Panc1 (cell line): ENCODE results near the gene ARAF. TPM values are rescaled to one million over a fixed set of nuclear protein-coding genes. Genes with fewer than 3 reads are reported as not detected.

Source experiments
- ATAC-seq: fragments of 200-7000 bp; cut with Tn5 transposase; 2 replicates; pipeline ENCODE4 v1.9.1; 2020; ENCODE audit warnings: mild to moderate bottlenecking, moderate library complexity
- BruUV-seq: library from RNA; stranded (reverse); fragments of 400-500 nt; replicated peaks from 2 replicates; lab custom pipeline; 2021; lab: Mats Ljungman, UMichigan
- CTCF ChIA-PET: fragments of 300-600 bp; sonication (Branson Sonifier 250); formaldehyde crosslinking; loops from one replicate; lab custom pipeline; 2022; ENCODE audit warnings: antibody characterized with exemption; lab: Charles Lee
- POLR2A ChIA-PET: fragments of 300-600 bp; sonication (Branson Sonifier 250); formaldehyde crosslinking; loops from one replicate; lab custom pipeline; 2022; ENCODE audit warnings: antibody characterized with exemption; lab: Charles Lee
- DNase-seq: peaks from one replicate; pipeline ENCODE4 v3.0.0-alpha.2; 2010; ENCODE audit warnings: low read depth, low spot score
- H3K27ac ChIP-seq: 2 replicates; pipeline ENCODE4 v1.5.1; 2011; ENCODE audit warnings: mild to moderate bottlenecking, low read length, inconsistent platforms
- H3K27me3 ChIP-seq: fragments of 200-500 bp; sonication (Bioruptor generic); 2 replicates; pipeline ENCODE4 v1.6.0; 2014; ENCODE audit warnings: low read length, inconsistent platforms; ENCODE audit not compliant: control insufficient read depth, insufficient read depth
- H3K36me3 ChIP-seq: fragments of 200-500 bp; sonication (Bioruptor generic); 2 replicates; pipeline ENCODE4 v1.5.1; 2014; ENCODE audit warnings: inconsistent platforms, mild to moderate bottlenecking, low read length, moderate library complexity; ENCODE audit not compliant: control insufficient read depth, insufficient read depth
- H3K4me1 ChIP-seq: 2 replicates; pipeline ENCODE4 v1.5.1; 2011; ENCODE audit warnings: inconsistent platforms, mild to moderate bottlenecking, low read length, moderate library complexity; ENCODE audit not compliant: control insufficient read depth, insufficient read depth
- H3K4me3 ChIP-seq, 2 experiments: 2 replicates each; pipeline ENCODE4 v1.5.1; 2011 to 2012; ENCODE audit warnings: low read depth in 2 of 2, low read length in 2 of 2, mild to moderate bottlenecking in 2 of 2, inconsistent platforms in 1 of 2, moderate library complexity in 1 of 2
- H3K9me3 ChIP-seq: fragments of 200-500 bp; sonication (Bioruptor generic); 2 replicates; pipeline ENCODE4 v1.5.1; 2014; ENCODE audit warnings: low read depth, mild to moderate bottlenecking, inconsistent platforms, low read length, moderate library complexity; ENCODE audit not compliant: control insufficient read depth, insufficient read depth
- CTCF ChIP-seq: fragments of 450-650 bp; IDR thresholded peaks from 2 replicates; pipeline ENCODE4 v1.5.1; 2017; ENCODE audit warnings: mild to moderate bottlenecking
- POLR2AphosphoS5 ChIP-seq: IDR thresholded peaks from 2 replicates; pipeline ENCODE4 v1.6.1; 2012; ENCODE audit warnings: mild to moderate bottlenecking, low read depth, low read length, moderate library complexity
- REST ChIP-seq, 2 experiments: IDR thresholded peaks; 2 replicates each; pipeline ENCODE4 v1.6.1; 2011 to 2012; ENCODE audit warnings: low read depth in 2 of 2, control low read depth in 1 of 2, low read length in 1 of 2, mild to moderate bottlenecking in 1 of 2, moderate library complexity in 1 of 2; ENCODE audit not compliant: insufficient read depth in 1 of 2
- SIN3A ChIP-seq: IDR thresholded peaks from 2 replicates; pipeline ENCODE4 v1.6.1; 2012; ENCODE audit warnings: low read depth, mild to moderate bottlenecking, low read length, moderate library complexity, borderline replicate concordance; ENCODE audit not compliant: insufficient read depth
- TCF7L2 ChIP-seq: IDR thresholded peaks from 2 replicates; pipeline ENCODE4 v1.6.1; 2011; ENCODE audit warnings: mild to moderate bottlenecking, low read depth, low read length, inconsistent platforms
- in situ Hi-C: cut with HindIII; loops from 2 replicates; pipeline ENCODE4 v1.10.0; 2016; ENCODE audit warnings: low sequenced_read_pairs, low pct_unique_long_range_greater_than_20kb
- intact Hi-C: fragments of 100-400 bp; cut with micrococcal nuclease; formaldehyde crosslinking; loops from one replicate; pipeline ENCODE4 v1.10.0; 2022; ENCODE audit not compliant: unreplicated experiment
- total RNA-seq: library from RNA; stranded (reverse); gene quantifications from one replicate; pipeline ENCODE4 v1.2.1, GENCODE V29; 2021; ENCODE audit not compliant: unreplicated experiment

ARAF gene
- total RNA-seq, 1 experiment from 2014 or later: 87.9 TPM

GRCh38 chrX:47560179-47560933 is 649 bp upstream of the ARAF start:
- H3K27ac ChIP-seq: peak overlapping the region; percentile 94
- in situ Hi-C loops: no loop called here
- H3K9me3 ChIP-seq: no peaks in the 10 kb centered on the region
- TSS peak; percentile 92 for BruUV-seq
- DNase-seq (no peak), ATAC-seq (no peak)
- ChIA-PET CTCF (no interaction called here), POLR2A (no interaction called here)
- TF ChIP-seq SIN3A (no peak), CTCF (no peak), REST (IDR thresholded peaks at IDR 0.05; ENCODE audit: insufficient read depth in 1 of 2, low read depth in 2 of 2, low read length in 1 of 2) (no peak), POLR2AphosphoS5 (no peak), TCF7L2 (no peak)
- no peaks in the 10 kb centered on the region for H3K27me3 ChIP-seq
- peak overlapping the region; percentile 75 to 96 for H3K4me3 ChIP-seq
- intact Hi-C loops: no loop called here
- peaks cover 10% of the 10 kb centered on the region; the same call in 1 of the 2 replicates for H3K4me1 ChIP-seq
- H3K36me3 ChIP-seq: no peaks in the 10 kb centered on the region; the same call in 1 of the 2 replicates

- BruUV-seq: no TSS peak
- Histone ChIP-seq H3K4me3 (peak overlapping the region; percentile 75 to 96), H3K36me3 (no peaks in the 10 kb centered on the region; the same call in 1 of the 2 replicates), H3K27me3 (no peaks in the 10 kb centered on the region), H3K9me3 (no peaks in the 10 kb centered on the region), H3K27ac (peak overlapping the region; percentile 94), H3K4me1 (peaks cover 4% of the 10 kb centered on the region; the same call in 1 of the 2 replicates)
- ChIA-PET POLR2A (no interaction called here), CTCF (no interaction called here)
- in situ Hi-C loops: no loop called here
- DNase-seq: no peak
- intact Hi-C loops: no loop called here
- no peak for ATAC-seq
- TF ChIP-seq CTCF (no peak), REST (IDR thresholded peaks at IDR 0.05; ENCODE audit: insufficient read depth in 1 of 2, low read depth in 2 of 2, low read length in 1 of 2) (no peak)
Observed at GRCh38 chrX:47561659-47562151, 700 bp downstream of the ARAF start.
